ENCODE results near the gene ZBED5. TPM values are rescaled to one million over a fixed set of nuclear protein-coding genes. Genes with fewer than 3 reads are reported as not detected.
"Not testable (repeated sequence)": the region's sequence is repeated elsewhere in the genome, so short reads cannot be mapped to it uniquely, and the experiment has no call there.

The ZBED5 gene
- total RNA-seq, 2 experiments from 2014 or later: 34.9 to 35.5 TPM

DNA sequence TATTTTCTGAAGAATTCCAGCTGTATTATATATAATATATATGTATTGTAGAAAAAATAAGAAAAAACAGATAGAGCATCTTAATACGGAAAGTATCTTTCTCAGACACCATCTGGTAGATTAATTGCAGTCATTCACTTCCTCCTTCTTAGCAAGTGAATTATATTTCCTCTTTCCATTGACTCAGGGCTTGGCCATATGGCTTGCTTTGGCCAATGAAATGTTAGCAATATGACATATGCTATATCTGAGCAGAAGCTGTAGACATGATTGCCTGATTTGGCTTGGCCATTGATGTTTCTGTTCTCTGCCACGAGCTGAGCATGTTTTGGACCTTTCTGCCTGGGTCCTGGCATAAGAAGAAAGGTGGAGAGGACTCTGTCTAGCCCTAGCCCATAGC is 34.4 kb upstream of the ZBED5 start:
- ATAC-seq (no peak), DNase-seq (no peak)
- Mint-ChIP-seq H3K9me3 (ENCODE audit: low read depth) (no peaks in the 10 kb centered on the region), H3K27me3 (peaks cover 5% of the 10 kb centered on the region), H3K4me3 (no peak overlapping the region), H3K4me1 (no peaks in the 10 kb centered on the region), H3K27ac (no peak overlapping the region), H3K36me3 (peaks cover 5% of the 10 kb centered on the region)
- CTCF ChIA-PET: no interaction called here

DNA sequence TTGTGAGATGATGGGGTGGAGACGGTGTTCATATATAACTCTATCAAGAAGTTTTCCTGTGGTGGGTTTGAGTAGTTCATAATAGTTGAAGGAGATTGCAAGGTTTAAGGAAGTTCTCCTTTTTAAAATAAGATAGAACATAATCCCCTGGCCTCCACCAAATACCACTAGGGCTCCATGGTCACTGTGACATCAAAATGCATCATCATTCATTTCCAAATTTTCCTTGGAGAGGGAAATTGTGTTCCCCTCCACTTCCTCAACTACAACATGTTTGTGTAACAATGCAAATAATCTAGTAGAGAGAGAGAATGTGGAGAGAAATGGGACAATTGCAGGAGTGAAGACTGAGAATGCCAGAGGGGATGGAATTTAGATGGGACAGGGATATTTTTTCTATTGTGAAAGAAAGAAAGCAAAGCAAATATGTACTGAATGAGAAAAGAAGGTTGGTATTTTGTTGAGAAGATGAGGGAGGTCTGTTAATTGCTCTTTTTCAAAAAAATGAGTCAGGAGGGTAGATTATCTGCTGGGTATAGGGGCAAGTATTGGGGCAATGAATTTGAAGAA is 33.4 kb upstream of the ZBED5 start:
- CTCF ChIA-PET: no interaction called here
- H3K36me3 Mint-ChIP-seq: peaks cover 5% of the 10 kb centered on the region

DNA sequence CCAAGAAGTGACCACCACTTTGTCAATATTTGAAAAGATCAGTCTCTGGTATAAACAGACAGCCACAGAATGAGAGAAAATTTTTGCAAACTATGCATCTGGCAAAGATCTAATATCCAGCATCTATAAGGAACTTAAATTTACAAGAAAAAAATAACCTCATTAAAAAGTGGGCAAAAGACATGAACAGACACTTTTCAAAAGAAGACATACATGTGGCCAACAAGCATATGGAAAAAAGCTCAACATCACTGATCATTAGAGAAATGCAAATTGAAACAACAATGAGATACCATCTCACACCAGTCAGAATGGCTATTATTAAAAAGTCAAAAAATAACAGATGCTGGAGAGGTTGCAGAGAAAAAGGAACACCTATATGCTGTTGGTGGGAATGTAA is 32.2 kb upstream of the ZBED5 start:
- CTCF ChIA-PET; ATAC-seq; H3K4me3 Mint-ChIP-seq; H3K36me3 Mint-ChIP-seq; H3K9me3 Mint-ChIP-seq (ENCODE audit: low read depth); DNase-seq; H3K27me3 Mint-ChIP-seq; H3K27ac Mint-ChIP-seq; H3K4me1 Mint-ChIP-seq: not testable (repeated sequence)

More for the DNA sequence above, 33.4 kb upstream of the ZBED5 start:
- Mint-ChIP-seq H3K9me3 (ENCODE audit: low read depth) (no peaks in the 10 kb centered on the region), H3K4me3 (no peak overlapping the region), H3K27me3 (peaks cover 5% of the 10 kb centered on the region), H3K4me1 (no peaks in the 10 kb centered on the region), H3K27ac (no peak overlapping the region)
- ATAC-seq (no peak), DNase-seq (no peak)

DNA sequence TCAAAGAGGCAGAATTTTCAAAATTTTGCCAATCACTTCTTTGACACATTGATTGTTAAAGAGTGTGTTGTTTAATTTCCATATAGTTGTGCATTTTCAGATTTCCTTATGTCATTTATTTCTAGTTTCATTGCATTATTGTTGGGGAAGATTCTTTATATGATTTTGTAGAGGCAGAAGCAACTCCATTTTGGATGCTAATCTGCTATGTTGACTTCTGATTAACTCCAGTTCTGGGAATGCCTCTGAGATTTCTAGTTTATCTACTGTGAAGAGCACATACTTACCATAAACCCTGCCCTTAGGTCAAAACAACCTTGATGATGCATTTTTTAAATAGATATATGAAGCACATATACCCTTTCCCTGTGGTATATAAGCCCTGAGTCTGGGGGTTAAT is 29.5 kb upstream of the ZBED5 start:
- Mint-ChIP-seq H3K27me3 (peaks cover 5% of the 10 kb centered on the region), H3K27ac (no peak overlapping the region), H3K4me3 (no peak overlapping the region), H3K4me1 (no peaks in the 10 kb centered on the region), H3K36me3 (peaks cover 8% of the 10 kb centered on the region), H3K9me3 (ENCODE audit: low read depth) (no peaks in the 10 kb centered on the region)
- CTCF ChIA-PET: no interaction called here
- ATAC-seq (no peak), DNase-seq (no peak)

DNA sequence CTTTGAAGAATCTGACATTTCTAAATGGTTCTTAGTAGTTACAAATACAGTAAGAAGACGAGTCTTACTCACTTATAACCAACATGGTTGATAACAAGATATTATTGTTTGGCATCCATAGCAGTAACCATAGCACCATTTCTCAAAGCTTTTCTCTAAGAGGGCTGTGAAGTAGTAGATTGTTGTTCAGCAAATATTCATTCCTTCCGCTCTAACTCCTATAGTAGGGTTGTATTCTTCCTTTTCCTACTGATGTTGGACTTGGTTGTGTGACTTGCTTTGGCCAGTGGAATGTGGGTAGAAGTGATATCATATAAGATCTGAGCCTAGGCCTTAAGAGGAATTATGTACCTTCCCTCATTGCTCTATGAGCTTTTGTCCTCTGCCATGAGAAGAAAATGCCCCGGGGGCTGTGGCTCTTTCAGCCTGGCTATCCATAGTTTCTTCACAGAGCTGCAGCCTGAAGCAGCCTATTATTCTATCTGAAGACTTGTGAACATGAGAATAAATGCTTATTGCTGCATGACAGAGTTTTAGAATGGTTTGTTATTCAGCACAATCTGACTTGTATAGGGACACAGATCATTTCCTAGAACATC is 28.9 kb upstream of the ZBED5 start:
- CTCF ChIA-PET: interaction anchor here (0.6 to 1.0 kb wide), 2 partner anchors 51 to 93 kb away, joined by 3 read pairs; no protein-coding TSS in a partner anchor
- H3K27me3 Mint-ChIP-seq: peaks cover 5% of the 10 kb centered on the region
- no peak overlapping the region for H3K4me3 Mint-ChIP-seq
- DNase-seq: no peak
- H3K27ac Mint-ChIP-seq: no peak overlapping the region
- no peak for ATAC-seq
- peaks cover 8% of the 10 kb centered on the region for H3K36me3 Mint-ChIP-seq
- H3K9me3 Mint-ChIP-seq (ENCODE audit: low read depth): no peaks in the 10 kb centered on the region
- H3K4me1 Mint-ChIP-seq: no peaks in the 10 kb centered on the region

DNA sequence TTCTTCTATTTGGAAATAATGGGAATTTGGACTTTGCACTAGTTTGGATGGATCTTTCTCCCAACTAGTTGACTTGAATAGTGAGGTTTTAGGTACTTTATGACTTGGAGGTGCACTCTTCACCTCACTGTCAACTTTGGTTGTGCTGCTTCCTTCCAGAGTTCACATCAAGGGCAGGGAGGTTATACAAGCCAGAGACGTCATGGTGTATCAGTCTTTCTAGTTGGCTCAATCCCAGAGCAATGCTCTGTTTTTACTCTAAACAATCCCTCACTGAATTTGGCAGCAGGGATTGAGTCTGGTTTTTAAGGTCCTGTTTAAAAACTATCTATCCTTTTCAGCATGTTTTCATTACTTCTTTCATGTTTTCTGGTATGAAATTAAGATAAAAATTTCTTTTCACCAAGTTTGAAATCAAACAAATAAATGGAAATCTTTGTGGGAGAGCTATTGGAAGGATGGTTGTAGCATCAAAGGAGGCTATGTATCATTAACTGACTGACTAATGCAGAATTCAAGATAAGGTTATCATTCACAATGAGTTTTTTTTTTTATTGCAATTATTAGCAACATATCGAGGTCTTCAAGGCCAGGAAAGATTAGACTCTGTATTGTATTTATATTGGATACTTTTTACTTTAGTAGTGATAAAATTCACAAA is 28.0 kb upstream of the ZBED5 start:
- DNase-seq (no peak), ATAC-seq (no peak)
- H3K9me3 Mint-ChIP-seq (ENCODE audit: low read depth): no peaks in the 10 kb centered on the region
- H3K36me3 Mint-ChIP-seq: peaks cover 6% of the 10 kb centered on the region
- no peak overlapping the region for H3K4me3 Mint-ChIP-seq
- CTCF ChIA-PET: interaction anchor here (1.0 kb wide), 1 partner anchor 92 kb away, joined by 3 read pairs; no protein-coding TSS in a partner anchor
- H3K27ac Mint-ChIP-seq: no peak overlapping the region
- no peaks in the 10 kb centered on the region for H3K4me1 Mint-ChIP-seq
- H3K27me3 Mint-ChIP-seq: peaks cover 5% of the 10 kb centered on the region

DNA sequence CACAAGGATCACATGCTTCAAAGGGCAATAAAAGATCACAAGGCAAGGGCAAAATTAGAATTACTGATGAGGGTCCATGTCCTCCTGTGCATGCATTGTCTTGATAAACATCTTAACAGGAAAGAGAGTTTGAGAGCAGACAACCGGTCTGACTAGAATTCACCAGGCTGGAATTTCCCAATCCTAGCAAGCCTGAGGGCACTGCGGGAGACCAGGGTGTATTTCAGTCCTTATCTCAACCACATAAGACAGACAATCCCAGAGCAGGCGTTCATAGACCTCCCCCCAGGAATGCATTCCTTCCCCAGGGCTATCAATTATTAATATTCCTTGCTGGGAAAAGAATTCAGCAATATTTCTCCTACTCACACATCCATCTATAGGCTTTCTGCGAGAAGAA is 26.4 kb upstream of the ZBED5 start:
- H3K4me1 Mint-ChIP-seq: not testable (repeated sequence)

DNA sequence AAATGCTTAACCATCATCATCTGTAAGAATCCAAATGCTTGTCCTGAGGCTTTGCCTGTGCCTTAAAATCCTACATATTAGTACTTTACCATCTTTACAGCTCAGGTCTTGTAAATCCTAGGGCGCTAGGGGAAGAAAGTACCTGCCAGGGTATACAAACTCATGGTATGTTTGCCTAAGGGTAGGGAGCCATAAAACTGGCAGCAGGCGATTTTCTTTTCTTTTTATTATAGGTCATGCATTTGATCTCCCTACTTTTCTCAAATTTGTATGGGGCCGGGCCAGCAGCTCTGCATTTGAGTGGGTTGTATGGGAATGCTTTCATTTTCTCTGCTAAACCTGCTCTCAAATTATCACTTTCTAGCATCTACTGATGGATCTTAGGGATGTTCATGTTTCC is 24.0 kb upstream of the ZBED5 start:
- no peak for DNase-seq
- H3K9me3 Mint-ChIP-seq (ENCODE audit: low read depth): no peaks in the 10 kb centered on the region
- no peak for ATAC-seq
- H3K27me3 Mint-ChIP-seq: no peaks in the 10 kb centered on the region
- no peak overlapping the region for H3K4me3 Mint-ChIP-seq
- H3K27ac Mint-ChIP-seq: no peak overlapping the region
- CTCF ChIA-PET: no interaction called here
- peaks cover 8% of the 10 kb centered on the region for H3K4me1 Mint-ChIP-seq
- peaks cover 11% of the 10 kb centered on the region for H3K36me3 Mint-ChIP-seq

More for the DNA sequence above, 26.4 kb upstream of the ZBED5 start:
- DNase-seq; CTCF ChIA-PET; H3K36me3 Mint-ChIP-seq; H3K9me3 Mint-ChIP-seq (ENCODE audit: low read depth); H3K27ac Mint-ChIP-seq; ATAC-seq; H3K27me3 Mint-ChIP-seq; H3K4me3 Mint-ChIP-seq: not testable (repeated sequence)

DNA sequence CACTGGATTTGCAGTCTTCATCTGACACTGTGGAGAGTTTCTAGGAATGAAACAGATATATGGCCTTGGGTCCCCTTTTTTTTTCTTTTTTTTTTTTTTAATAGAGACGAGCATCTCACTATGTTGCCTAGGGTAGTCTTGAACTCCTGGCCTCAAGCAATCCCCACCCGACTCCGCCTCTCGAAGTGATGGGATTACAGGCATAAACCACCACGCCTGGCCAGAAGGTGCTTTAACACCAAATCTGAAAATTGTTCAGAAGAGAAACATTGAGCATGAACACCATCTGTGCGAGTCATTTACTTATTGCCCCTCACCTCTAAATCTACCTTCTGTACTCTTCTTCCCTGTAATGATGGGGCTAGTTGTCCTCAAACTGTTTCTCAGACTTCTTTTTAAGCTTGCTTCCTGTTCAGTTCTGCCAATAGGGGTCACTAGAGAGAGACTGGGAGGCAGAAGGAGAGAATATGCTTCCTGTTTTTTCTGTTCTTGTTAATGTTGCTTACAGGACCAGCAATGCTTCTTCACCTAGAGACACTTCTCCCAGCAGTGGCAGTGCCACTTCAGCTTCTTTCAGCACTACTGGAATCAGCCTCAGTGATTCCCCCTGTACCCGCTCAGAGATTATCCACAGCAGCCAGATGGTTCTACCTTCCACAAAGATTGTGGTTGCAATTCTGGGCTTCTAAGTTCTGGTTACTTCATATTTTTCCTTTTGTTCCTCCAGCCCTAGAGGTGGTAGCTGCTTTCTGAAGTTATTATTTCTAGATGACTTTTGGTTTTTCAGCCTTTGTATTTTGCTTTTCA is 20.8 kb upstream of the ZBED5 start:
- H3K27ac Mint-ChIP-seq: no peak overlapping the region
- H3K9me3 Mint-ChIP-seq (ENCODE audit: low read depth): peaks cover under 1% of the 10 kb centered on the region
- no peak for DNase-seq
- CTCF ChIA-PET: interaction anchor here (0.7 to 2.1 kb wide), 10 partner anchors 9 to 191 kb away, joined by 3 to 9 read pairs (median 4); partner anchors contain the start of gene EIF4G2
- peaks cover 20% of the 10 kb centered on the region for H3K36me3 Mint-ChIP-seq
- no peaks in the 10 kb centered on the region for H3K27me3 Mint-ChIP-seq
- H3K4me1 Mint-ChIP-seq: peaks cover 8% of the 10 kb centered on the region
- H3K4me3 Mint-ChIP-seq: no peak overlapping the region
- peak; percentile 67 for ATAC-seq

DNA sequence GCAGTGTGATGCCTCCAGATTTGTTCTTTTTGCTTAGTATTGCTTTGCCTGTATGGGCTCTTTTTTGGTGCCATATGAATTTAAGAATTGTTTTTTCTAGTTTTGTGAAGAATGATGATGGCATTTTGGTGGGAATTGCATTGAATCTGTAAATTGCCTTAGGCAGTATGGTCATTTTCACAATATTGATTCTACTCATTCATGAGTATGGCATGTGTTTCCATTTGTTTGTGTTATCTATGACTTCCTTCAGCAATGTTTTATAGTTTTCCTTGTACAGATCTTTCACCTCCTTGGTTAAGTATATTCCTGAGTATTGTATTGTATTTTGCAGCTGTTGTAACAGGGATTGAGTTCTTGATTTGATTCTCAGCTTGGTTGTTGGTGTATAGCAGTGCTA is 18.3 kb upstream of the ZBED5 start:
- H3K4me3 Mint-ChIP-seq: no peak overlapping the region
- H3K9me3 Mint-ChIP-seq (ENCODE audit: low read depth): peaks cover 13% of the 10 kb centered on the region
- no peak overlapping the region for H3K27ac Mint-ChIP-seq
- ATAC-seq (no peak), DNase-seq (no peak)
- CTCF ChIA-PET: interaction anchor here (2.1 kb wide), 1 partner anchor 66 kb away, joined by 4 read pairs; no protein-coding TSS in a partner anchor
- peaks cover 37% of the 10 kb centered on the region for H3K36me3 Mint-ChIP-seq
- H3K27me3 Mint-ChIP-seq: no peaks in the 10 kb centered on the region
- peaks cover 8% of the 10 kb centered on the region for H3K4me1 Mint-ChIP-seq

DNA sequence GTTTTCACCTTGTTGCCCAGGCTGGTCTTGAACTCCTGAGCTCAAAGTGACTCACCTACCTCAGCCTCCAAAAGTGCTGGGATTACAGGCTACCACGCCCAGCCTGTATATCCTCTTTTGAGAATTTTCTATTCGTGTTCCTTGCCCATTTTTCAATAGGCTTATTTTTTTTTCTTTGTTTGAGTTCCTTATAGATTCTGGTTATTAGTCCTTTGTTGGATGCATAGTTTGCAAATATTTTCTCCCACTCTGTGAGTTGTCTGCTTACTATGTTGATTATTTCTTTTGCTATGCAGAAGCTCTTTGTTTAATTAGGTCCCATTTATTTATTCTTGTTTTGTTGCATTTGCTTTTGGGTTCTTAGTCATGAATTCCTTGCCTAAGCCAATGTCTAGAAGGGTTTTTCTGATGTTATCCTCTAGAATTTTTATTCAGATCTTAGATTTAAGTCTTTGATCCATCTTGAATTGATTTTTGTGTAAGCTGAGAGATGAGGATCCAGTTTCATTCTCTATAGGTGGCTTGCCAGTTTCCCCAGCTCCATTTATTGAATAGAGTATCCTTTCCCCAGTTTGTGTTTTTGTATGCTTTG is 17.7 kb upstream of the ZBED5 start:
- DNase-seq (no peak), ATAC-seq (no peak)
- CTCF ChIA-PET: no interaction called here
- Mint-ChIP-seq H3K9me3 (ENCODE audit: low read depth) (peaks cover 15% of the 10 kb centered on the region), H3K4me1 (peaks cover 8% of the 10 kb centered on the region), H3K27ac (no peak overlapping the region), H3K4me3 (no peak overlapping the region), H3K36me3 (peaks cover 39% of the 10 kb centered on the region), H3K27me3 (no peaks in the 10 kb centered on the region)

DNA sequence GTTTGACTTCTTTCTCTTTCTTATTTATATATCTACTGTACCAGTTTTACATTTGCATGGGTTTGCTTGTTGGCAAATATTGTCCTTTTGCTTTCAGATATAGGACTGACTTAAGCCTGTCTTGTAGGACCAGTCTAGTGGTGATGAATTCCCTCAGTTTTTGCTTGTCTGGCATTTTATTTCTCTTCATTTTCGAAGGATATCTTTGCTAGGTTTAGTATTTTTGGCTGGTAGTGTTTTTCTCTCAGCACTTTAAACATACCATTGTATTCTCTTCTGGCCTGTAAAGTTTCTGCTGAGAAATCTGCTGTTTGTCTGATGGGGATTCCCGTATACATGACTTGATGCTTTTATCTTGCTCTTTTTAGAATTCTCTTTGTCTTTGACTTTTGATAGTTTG is 14.2 kb upstream of the ZBED5 start:
- ATAC-seq: no peak
- H3K36me3 Mint-ChIP-seq: peaks cover 31% of the 10 kb centered on the region
- peaks cover 3% of the 10 kb centered on the region for H3K4me1 Mint-ChIP-seq
- H3K27me3 Mint-ChIP-seq: no peaks in the 10 kb centered on the region
- DNase-seq: no peak
- H3K9me3 Mint-ChIP-seq (ENCODE audit: low read depth): peaks cover 15% of the 10 kb centered on the region
- H3K4me3 Mint-ChIP-seq: no peak overlapping the region
- H3K27ac Mint-ChIP-seq: no peak overlapping the region
- CTCF ChIA-PET: no interaction called here

DNA sequence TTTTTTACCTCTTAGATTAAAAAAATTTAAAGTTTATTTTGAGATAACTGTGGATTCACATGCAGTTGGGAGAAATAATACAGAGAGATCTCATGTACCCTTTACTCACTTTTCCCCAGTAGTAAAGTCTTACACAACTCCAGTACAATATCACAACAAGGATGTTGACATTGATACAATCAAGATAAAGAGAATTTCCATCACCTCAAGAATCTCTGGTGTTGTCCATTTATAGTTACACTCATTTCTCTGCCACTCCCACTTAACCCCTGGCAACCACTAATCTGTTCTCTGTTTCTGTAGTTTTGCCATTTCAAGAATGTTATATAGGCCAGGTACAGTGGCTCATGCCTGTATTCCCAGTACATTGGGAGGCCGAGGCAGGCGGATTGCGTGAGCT is 10.5 kb upstream of the ZBED5 start:
- DNase-seq (no peak), ATAC-seq (no peak)
- H3K4me1 Mint-ChIP-seq: peaks cover 17% of the 10 kb centered on the region
- H3K9me3 Mint-ChIP-seq (ENCODE audit: low read depth): peaks cover 12% of the 10 kb centered on the region
- no peak overlapping the region for H3K27ac Mint-ChIP-seq
- H3K27me3 Mint-ChIP-seq: no peaks in the 10 kb centered on the region
- CTCF ChIA-PET: interaction anchor here (2.8 kb wide), 1 partner anchor 10 kb away, joined by 9 read pairs; no protein-coding TSS in a partner anchor
- H3K36me3 Mint-ChIP-seq: peaks cover 19% of the 10 kb centered on the region
- no peak overlapping the region for H3K4me3 Mint-ChIP-seq

Measured in activated CD8-positive, alpha-beta memory T cell treated with anti-CD3 and anti-CD28 coated beads, Interleukin-2, amount 10 ng/mL, durations not matched to agents 7 days and 5 days (primary cell).